ENCODE measurements around the gene SH3TC1.

Gene SH3TC1

DNA sequence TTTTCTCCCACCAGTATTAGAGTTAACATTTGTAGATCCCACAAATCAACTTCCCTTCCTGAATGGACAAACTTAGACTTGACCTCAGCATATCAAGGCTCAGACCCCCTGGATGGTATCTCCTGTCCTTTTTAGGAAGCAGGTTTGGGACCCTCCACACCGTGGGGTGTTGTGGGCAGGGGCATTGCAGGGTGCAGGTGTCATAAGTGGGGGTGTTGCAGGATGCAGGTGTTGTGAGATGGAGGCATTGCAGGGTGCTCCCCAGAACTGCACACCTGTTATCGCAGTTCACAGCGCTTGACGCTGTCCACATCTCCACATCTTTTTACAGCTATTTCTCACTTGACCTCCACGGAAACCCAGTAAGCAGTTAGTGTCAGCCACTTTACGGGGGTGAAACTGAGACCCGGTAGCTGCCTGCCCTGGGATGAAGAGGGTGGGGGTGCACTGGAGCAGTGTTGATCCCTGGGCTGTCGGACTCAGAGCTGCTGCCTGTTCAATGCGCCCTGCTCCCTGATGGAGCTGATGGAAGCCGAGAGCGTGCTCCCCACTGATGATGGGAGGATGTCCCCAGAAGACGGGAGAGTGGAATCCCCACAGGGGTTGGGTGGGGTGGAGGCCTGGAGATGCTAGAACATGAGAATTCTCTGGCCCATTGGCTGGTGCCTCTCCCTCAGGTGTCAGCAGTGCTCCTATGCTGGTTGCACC, 25.3 kb downstream of the SH3TC1 start:
- TF ChIP-seq, protein P1, sequence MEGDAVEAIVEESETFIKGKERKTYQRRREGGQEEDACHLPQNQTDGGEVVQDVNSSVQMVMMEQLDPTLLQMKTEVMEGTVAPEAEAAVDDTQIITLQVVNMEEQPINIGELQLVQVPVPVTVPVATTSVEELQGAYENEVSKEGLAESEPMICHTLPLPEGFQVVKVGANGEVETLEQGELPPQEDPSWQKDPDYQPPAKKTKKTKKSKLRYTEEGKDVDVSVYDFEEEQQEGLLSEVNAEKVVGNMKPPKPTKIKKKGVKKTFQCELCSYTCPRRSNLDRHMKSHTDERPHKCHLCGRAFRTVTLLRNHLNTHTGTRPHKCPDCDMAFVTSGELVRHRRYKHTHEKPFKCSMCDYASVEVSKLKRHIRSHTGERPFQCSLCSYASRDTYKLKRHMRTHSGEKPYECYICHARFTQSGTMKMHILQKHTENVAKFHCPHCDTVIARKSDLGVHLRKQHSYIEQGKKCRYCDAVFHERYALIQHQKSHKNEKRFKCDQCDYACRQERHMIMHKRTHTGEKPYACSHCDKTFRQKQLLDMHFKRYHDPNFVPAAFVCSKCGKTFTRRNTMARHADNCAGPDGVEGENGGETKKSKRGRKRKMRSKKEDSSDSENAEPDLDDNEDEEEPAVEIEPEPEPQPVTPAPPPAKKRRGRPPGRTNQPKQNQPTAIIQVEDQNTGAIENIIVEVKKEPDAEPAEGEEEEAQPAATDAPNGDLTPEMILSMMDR (conservative IDR thresholded peaks at IDR 0.05; ENCODE audit: low read depth), result no peak
- ChIA-PET POLR2A (ENCODE audit: low non-redundant PET) (no interaction called here), CTCF (interaction anchor here (0.6 kb wide), 1 partner anchor 1165 kb away, joined by 3 read pairs; no protein-coding TSS in a partner anchor)
- H3K27ac ChIP-seq, result no peak overlapping the region
- no peak for DNase-seq (ENCODE audit: low spot score)

GRCh38 chr4:8224975-8225625, 26.0 kb downstream of the SH3TC1 start:
- DNase-seq (ENCODE audit: low spot score), result no peak
- peak overlapping the region; percentile 82 for H3K27ac ChIP-seq
- ChIA-PET POLR2A (ENCODE audit: low non-redundant PET) (no interaction called here), CTCF (no interaction called here)
- TF ChIP-seq, protein P1 (conservative IDR thresholded peaks at IDR 0.05; ENCODE audit: low read depth), result no peak

DNA sequence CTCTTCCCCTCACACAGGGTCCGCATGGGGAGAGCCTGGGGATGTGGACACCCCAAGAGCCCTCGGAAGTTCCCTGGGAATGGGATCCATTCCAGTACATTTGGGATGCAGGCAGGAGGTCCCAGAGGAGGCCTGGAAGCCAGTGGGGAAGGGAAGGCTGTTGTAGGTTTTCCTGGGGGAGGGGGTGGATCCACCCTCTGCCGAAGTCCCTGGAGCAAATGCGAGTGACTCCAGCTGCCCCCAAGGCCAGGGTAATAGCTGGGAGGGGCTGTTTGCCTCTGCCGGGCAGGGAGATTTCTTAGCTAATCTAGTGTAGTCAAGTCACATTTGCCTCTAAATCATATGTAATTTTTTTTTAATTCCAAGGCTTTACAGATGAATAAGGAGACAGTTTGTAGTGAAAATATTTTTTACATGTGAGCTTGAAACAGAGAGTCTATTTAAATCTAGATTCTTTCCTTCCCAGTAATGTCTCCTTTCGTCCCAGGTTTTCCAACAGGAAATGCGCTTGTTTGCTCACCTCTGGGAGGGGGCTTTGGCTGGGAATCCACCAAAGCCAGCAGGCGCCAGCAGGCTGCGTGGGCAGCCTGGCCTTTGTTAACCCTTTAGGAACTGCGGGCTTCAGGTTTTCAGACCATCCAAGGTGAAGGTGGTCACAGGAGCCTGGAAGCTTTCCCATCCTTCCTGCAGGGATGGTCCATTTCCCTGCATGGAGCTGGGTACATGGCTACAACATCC, 26.8 kb downstream of the SH3TC1 start:
- TF ChIP-seq, protein P1 (conservative IDR thresholded peaks at IDR 0.05; ENCODE audit: low read depth), result no peak
- H3K27ac ChIP-seq, result peak overlapping the region; percentile 82
- ChIA-PET CTCF (no interaction called here), POLR2A (ENCODE audit: low non-redundant PET) (no interaction called here)
- no peak for DNase-seq (ENCODE audit: low spot score)

DNA sequence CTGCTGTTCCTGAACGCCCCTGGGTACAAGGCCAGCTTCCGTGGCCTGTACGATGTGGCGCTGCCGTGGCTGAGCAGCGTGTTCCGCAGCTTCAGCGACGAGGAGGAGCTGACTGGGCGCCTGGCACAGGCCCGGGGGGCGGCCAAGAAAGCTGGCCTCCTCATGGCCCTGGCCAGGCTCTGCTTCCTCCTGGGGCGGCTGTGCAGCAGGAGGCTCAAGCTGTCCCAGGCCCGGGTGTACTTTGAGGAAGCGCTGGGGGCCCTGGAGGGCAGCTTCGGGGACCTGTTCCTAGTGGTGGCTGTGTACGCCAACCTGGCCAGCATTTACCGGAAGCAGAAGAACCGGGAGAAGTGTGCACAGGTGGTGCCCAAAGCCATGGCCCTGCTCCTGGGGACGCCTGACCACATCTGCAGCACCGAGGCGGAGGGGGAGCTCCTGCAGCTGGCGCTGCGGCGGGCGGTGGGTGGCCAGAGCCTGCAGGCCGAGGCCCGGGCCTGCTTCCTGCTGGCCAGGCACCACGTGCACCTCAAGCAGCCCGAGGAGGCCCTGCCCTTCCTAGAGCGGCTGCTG, 28.2 kb downstream of the SH3TC1 start:
- peak overlapping the region; percentile 82 for H3K27ac ChIP-seq
- DNase-seq (ENCODE audit: low spot score), result no peak
- CTCF ChIA-PET, result no interaction called here
- POLR2A ChIA-PET (ENCODE audit: low non-redundant PET), result no interaction called here
- TF ChIP-seq, protein P1 (conservative IDR thresholded peaks at IDR 0.05; ENCODE audit: low read depth), result no peak

- CTCF ChIA-PET, result no interaction called here
- POLR2A ChIA-PET (ENCODE audit: low non-redundant PET), result no interaction called here
Observed at GRCh38 chr4:8227771-8228318, 28.8 kb downstream of the SH3TC1 start.

More at GRCh38 chr4:8227771-8228318, 28.8 kb downstream of the SH3TC1 start:
- no peak for DNase-seq (ENCODE audit: low spot score)
- TF ChIP-seq, protein P1 (conservative IDR thresholded peaks at IDR 0.05; ENCODE audit: low read depth), result no peak
- peak overlapping the region; percentile 82 for H3K27ac ChIP-seq
